GM18511 (cell line): ENCODE data around the gene CHRM4.

ENCODE experiments used
- ATAC-seq: cut with Tn5 transposase; IDR thresholded peaks from one replicate; pipeline ENCODE4 v1.9.1; 2021; ENCODE audit warnings: mild to moderate bottlenecking, moderate library complexity; ENCODE audit not compliant: unreplicated experiment

The CHRM4 gene

GRCh38 chr11:46404476-46405017, 13.0 kb upstream of the CHRM4 start:
- ATAC-seq, result no peak

DNA sequence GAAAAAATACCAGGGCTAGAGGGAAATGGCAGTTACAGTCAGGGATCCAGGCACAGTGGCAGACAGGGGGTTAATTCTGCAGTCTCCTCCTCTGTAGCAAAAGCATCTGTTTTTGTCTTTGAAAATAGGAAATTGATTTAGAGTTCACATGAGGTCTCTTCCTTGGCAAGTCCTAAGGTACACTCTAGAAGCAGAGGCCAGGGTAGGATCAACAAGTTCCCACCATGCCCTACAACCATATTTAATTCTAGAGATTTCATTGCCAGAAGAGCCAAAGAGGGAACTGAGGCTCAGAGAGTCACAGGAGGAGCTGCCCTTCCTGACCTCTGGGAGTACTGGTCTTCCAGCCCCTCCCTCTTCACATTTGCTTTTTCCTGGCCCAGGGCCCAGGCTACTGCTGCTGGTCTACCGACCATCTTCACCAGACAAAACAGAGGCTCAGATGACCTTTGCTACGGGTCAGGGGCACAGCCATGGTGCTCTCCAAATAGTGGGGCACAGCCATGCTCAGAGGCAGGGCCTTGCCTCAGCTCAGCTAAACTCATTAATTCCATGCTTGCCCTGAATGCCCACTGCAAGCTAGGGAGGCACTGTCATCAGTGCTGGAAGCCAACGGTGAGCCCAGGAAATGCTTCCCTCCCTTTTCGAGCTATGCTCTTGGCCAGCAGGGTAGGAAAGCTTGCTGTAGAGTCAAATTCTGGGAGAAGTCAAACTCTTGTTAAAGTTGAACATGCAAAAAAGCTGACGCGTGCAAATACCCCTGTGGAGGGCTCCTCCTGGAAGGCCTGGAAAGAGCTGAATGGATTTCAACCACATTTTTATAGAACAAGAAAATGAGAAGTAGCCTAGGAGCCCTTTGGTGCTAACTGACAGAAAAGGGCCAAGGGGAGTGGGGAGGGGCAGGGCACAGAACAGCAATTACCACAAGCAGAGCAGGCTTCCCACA, 11.7 kb upstream of the CHRM4 start:
- no peak for ATAC-seq

DNA sequence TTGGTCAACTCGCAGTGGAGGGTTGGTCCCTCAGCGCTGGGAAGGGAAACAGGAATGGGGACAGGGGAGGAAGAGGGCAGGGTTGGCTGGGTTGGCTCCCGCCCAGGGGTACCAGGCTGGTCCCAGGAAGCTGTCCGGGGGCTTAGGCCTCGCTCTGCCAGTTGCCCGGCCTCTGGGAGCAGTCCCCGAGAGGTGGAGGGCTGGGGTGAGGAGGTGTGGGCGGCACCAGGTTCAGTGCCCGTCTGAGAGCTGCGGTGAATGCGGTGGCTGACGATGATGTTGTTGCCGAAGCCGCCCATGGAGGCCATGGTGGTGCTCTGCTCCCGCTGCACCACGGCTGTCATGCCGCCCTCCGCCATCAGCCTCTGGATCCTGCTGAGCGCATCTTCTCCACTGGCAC, 6.0 kb upstream of the CHRM4 start:
- no peak for ATAC-seq

GRCh38 chr11:46393759-46394158, 2.2 kb upstream of the CHRM4 start:
- ATAC-seq, result no peak

GRCh38 chr11:46393231-46393616, 1.6 kb upstream of the CHRM4 start:
- no peak for ATAC-seq

DNA sequence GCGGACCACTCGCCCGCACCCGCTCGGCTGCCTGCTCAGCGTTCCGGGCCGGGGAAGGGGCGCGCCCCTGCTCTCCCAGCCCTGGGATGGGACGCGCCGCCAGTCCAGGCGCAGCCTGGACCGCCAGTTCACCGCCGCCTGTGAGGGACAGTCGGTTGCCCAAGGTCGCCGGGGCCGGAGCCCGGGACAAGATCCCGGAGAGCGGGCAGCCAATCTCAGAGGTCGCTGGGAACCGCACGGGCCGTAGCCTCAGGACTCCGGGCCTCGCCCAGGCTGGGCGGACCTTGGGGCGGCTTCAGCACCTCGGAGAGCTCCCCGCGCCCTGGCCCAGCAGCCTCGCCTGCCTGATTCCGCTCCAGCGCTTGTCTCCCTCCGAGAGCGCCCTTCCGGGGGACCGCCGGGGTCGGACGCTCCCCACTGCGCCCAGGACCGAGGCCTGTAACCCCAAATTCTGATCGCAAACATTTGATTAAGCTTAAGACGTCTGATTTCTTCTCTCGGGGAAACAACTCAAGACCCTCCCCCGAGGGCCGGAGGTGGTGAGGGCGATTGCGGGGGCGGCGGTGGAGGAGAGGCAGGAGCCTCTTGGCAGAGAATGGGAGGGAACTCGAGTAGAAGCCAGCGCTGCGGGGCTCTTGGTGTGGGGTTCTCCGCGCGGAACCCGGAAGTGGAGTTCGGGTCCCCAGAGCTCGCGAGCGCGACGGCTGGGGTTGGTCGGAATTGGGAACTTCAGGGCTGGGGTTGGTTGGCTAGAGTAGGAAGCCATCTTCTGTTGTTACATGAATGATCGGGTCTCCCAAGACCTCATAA, 1.1 kb upstream of the CHRM4 start:
- peak; percentile 71 for ATAC-seq

- no peak for ATAC-seq
These were observed 394 bp downstream of the CHRM4 start for GRCh38 chr11:46391186-46391577.

DNA sequence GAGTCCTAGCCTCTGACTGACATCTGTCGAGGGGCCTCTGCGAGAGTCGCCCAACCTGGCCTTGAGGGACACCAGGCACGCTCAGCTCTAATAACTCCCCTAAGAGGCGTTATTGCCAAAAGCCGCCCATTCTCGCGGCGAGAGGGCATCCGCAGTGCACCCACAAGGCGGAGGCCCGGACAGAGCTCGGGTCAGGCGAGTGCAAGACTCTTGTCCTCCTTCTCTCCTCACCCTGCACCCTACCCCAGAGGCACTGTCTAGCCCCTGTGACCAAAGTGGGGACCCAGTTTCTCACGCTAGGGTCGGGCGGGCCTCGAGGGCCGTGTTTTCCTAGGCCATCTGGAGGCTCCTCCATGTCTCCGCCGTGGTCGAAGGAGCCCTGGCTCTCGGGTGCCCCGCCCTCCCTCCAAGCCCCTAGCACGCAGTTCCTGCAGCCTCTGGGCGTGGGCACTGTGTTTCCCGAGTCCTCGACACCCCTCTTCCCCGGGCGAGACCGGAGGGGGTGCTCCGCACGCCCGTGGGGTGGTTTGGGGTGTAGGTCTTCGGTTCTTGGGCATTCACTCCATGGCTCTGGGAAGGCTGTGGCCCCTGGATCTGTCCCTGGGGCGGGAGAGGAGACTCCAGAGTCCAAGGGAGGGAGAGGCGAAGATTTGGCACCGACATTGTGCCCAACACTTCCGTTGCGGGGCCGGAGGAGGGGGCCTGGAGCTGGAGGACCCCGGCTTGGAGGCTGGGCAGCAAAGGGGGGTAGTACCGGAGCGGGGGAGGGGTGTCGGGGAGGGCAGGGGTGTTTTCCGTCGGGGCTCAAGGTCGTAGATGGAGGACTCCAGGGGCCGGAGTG, 1.0 kb downstream of the CHRM4 start:
- no peak for ATAC-seq

DNA sequence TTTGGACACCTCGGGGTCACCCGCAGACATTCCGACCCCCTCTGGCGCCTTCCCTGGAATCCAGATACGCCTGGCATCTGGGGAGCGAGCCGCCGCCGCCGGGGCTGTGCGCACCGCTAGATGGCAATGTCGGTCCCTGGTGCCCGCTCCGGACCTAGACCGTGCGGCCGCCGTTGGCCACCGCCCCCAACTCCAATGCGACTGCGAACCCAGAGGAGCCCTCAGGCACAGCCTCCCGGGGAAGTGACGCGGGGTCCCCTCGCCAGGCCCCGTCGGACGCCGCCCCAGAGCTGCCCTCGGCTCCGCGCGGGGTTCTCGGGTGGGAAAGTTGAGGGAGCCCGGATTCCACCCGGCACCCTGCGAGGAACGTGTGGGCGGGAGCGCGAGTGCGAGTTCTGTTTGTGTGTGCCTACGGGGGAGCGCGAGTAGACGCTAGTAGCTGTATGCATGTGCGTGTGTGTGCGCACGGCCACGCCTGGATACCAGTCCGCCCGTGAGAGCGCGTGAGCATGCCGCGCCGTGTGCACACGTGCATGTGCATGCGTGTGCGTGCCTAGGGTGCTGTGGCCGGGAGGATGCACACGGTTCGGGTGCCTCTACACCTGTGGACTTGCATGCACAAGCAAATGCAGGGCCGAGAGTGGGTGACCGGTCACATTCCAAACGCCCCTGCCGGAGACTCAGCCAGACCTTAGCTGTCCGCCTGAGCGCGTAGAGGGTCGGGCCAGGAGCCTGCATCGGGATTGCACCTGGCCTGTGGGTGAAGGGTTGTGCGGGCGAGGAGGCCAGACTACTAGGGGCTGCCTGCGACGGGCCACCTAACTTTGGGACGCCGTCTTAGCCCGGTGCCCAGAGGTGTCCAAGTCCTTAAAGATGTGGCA, 1.9 kb downstream of the CHRM4 start:
- ATAC-seq, result peak; percentile 61

DNA sequence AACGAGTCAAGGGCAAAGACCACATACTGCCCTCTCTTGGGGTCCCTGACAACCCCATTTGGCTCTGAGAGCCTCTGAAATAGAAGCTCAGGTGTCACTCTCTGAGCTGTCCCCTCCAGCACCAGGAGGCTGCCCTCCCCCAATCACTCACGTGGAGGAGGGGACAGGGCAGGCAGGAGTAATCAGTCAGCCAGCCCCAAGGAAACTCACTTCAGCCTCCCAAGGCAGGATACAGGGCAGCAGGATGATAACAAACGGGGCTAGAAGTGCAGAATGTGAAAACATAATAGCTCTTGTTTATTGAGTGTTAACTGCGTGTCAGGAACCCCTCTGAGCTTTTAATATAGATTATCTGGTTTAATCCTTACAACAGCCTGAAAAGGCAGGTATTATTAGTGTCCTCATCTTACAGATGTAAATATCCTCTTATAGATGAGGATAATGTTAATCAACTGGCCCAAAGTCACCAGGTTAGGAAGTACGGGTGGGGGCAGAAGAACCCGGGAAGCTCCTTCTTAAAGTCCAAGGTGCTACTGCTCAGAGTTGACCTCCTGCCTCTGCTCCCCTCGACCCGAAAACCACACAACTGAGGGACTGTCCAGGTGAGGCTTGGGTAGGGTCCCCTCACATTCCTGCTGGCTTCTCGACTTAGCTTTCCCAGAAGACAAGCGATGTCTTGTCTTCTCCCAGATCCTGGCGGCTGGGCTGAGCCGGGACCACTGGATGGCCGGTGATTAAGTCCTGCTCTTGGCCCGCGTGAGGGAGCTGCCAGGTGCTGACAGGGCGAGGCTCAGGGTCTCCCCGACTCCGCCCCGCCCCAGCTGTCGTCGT, 2.7 kb downstream of the CHRM4 start:
- no peak for ATAC-seq

DNA sequence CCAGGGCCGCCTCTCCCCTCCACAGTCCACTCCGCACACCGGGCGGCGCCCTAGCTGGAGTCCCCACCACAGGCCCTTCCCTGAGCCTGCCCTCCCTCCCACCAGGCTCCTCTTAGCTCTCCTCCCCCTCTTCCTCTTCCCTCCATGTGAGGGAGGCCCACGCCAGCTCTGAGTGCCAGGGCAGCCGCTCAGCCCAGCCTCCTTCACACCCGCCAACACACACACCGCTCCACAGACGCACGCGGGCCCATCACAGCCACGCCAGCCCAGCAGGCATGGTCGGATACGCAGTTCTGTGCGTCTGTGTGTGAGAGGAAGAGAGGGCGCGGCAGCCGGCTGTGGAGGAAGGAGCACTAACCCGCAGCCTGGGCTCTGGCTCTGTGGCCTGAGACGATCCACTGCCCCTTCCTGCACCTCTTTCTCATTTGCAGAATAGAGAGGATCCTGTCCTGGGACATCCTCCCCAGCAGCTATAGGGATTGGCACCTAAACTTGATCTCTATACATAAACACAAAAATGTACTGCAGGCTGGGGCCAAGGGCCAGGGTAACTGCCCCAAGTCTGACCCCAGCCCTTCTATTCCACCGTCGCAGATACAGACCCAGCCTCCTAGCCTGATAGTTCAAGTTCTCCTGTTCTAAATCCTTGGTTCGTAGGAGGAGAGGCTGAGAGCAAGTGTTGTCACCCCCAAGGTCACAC, 3.5 kb downstream of the CHRM4 start:
- ATAC-seq, result no peak

- ATAC-seq, result no peak
These were observed 4.1 kb downstream of the CHRM4 start for GRCh38 chr11:46387456-46387855.

GRCh38 chr11:46386674-46387073, 4.9 kb downstream of the CHRM4 start:
- ATAC-seq, result no peak

DNA sequence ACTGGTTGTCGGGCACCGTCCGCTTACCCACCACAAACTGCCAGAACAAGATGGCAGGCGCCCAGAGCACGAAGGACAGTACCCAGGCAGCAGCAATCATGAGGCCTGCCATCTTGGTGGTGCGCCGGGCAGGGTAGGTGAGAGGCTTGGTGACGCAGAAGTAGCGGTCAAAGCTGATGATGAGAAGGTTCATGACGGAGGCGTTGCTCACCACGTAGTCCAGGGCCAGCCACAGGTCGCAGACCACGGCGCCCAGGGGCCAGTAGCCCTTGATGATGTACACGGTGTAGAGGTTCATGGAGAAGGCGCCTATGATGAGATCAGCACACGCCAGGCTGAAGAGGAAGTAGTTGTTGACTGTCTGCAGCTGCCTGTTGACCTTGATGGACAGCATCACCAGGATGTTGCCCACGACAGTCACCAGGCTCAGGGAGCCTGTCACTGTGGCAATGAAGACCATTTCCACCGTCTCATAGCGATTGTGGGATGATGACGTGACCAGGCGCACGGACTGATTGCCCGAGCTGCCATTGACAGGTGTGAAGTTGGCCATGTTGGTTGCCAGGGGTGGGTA, 5.5 kb downstream of the CHRM4 start:
- ATAC-seq, result no peak

- ATAC-seq, result no peak
These were observed 6.2 kb downstream of the CHRM4 start for GRCh38 chr11:46385169-46386004.

DNA sequence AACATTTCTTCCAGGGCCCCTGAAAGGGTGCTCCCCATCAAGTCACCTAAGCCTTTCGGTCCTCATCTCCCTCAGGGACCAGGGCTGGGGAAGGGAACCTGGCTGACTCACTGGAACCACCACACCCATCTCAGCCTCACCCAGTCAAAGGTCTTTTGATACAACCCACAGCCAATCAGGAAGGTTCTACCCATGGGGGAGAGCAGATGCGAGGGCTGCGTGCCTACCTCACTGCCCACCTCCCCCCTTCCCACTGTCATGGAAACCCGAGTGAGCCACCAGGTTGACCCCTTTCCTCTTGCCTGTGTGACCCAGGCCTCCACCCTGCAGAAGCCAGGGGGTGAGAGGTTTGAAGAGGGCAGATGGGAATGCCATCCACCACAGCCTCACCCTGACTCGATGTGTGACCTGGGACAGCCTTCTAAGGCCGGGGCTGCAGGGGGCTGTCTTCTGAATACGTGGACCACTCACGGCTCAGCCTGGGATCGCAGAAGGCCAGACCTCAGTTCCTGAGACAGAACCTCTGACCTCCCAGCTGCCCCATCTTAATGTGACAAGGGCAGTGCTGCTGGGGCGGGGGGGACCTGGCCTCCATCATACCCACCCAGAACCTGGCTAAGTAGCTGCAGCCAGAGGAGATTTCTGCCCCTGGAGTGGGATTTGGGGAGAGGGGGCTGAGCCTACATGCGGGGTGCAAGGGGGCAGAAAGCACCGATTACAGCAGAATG, 7.4 kb downstream of the CHRM4 start:
- no peak for ATAC-seq

- ATAC-seq, result no peak
These were observed 8.2 kb downstream of the CHRM4 start for GRCh38 chr11:46383404-46383758.
